Measurements from ENCODE around the gene ABCD3.
"Not testable (repeated sequence)": the region's sequence is repeated elsewhere in the genome, so short reads cannot be mapped to it uniquely, and the experiment has no call there.

DNA sequence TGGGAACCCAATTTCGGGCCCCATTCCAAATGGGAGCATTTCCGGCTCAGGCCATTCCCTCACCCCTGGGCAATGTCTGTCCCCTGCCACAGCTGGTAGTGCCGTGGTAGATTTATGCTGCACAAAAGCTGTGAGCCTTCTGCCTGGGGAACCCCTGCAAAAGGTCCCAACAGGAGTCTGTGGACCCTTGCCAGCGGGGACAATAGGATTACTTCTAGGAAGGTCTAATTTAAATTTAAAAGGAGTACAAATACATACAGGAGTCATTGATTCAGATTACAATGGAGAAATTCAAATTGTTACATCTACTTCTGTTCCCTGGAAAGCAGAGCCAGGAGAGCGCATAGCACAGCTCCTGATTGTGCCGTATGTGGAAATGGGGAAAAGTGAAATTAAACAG, 28.0 kb downstream of the ABCD3 start:
- TF ChIP-seq, protein P1, sequence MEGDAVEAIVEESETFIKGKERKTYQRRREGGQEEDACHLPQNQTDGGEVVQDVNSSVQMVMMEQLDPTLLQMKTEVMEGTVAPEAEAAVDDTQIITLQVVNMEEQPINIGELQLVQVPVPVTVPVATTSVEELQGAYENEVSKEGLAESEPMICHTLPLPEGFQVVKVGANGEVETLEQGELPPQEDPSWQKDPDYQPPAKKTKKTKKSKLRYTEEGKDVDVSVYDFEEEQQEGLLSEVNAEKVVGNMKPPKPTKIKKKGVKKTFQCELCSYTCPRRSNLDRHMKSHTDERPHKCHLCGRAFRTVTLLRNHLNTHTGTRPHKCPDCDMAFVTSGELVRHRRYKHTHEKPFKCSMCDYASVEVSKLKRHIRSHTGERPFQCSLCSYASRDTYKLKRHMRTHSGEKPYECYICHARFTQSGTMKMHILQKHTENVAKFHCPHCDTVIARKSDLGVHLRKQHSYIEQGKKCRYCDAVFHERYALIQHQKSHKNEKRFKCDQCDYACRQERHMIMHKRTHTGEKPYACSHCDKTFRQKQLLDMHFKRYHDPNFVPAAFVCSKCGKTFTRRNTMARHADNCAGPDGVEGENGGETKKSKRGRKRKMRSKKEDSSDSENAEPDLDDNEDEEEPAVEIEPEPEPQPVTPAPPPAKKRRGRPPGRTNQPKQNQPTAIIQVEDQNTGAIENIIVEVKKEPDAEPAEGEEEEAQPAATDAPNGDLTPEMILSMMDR (IDR thresholded peaks at IDR 0.05; ENCODE audit: insufficient read depth, low read depth, low read length): not testable (repeated sequence)
- not testable (repeated sequence) for TF ChIP-seq EZH2 (IDR thresholded peaks at IDR 0.05; ENCODE audit: insufficient read depth, low read length)

Data from astrocyte (in vitro differentiated cells and primary cell).